GM20431 (cell line): Measurements from ENCODE around the gene PPP3CA.

ENCODE experiments used
- in situ Hi-C: fragments of 300-500 bp; cut with MseI, MboI; formaldehyde crosslinking; loops from one replicate; pipeline ENCODE4 v1.15.0; 2020; ENCODE audit warnings: low sequenced_read_pairs; ENCODE audit not compliant: unreplicated experiment

The PPP3CA gene

GRCh38 chr4:101291198-101291597 lies 56.1 kb downstream of the PPP3CA start:
- in situ Hi-C loops, result no loop called here

- in situ Hi-C loops, result no loop called here
Measured at GRCh38 chr4:101290654-101291053, 56.7 kb downstream of the PPP3CA start.

GRCh38 chr4:101289306-101289705 lies 58.0 kb downstream of the PPP3CA start:
- in situ Hi-C loops, result no loop called here

GRCh38 chr4:101288365-101289145 lies 58.8 kb downstream of the PPP3CA start:
- in situ Hi-C loops, result no loop called here

- in situ Hi-C loops, result no loop called here
Measured at GRCh38 chr4:101287324-101287723, 60.0 kb downstream of the PPP3CA start.

GRCh38 chr4:101286663-101287062 lies 60.7 kb downstream of the PPP3CA start:
- in situ Hi-C loops, result no loop called here

GRCh38 chr4:101285985-101286384 lies 61.3 kb downstream of the PPP3CA start:
- in situ Hi-C loops, result no loop called here

- in situ Hi-C loops, result no loop called here
Measured at GRCh38 chr4:101284546-101284945, 62.8 kb downstream of the PPP3CA start.

GRCh38 chr4:101283434-101283833 lies 63.9 kb downstream of the PPP3CA start:
- in situ Hi-C loops, result no loop called here

- in situ Hi-C loops, result no loop called here
Measured at GRCh38 chr4:101282076-101282844, 65.1 kb downstream of the PPP3CA start.

GRCh38 chr4:101280866-101281600 lies 66.3 kb downstream of the PPP3CA start:
- in situ Hi-C loops, result no loop called here

- in situ Hi-C loops, result no loop called here
Measured at GRCh38 chr4:101279377-101279871, 67.9 kb downstream of the PPP3CA start.

GRCh38 chr4:101277671-101278070 lies 69.7 kb downstream of the PPP3CA start:
- in situ Hi-C loops, result no loop called here

GRCh38 chr4:101276661-101277060 lies 70.7 kb downstream of the PPP3CA start:
- in situ Hi-C loops, result no loop called here

GRCh38 chr4:101274888-101275752 lies 72.2 kb downstream of the PPP3CA start:
- in situ Hi-C loops, result no loop called here

GRCh38 chr4:101271516-101271915 lies 75.8 kb downstream of the PPP3CA start:
- in situ Hi-C loops, result no loop called here

- in situ Hi-C loops, result no loop called here
Measured at GRCh38 chr4:101269682-101270081, 77.6 kb downstream of the PPP3CA start.

- in situ Hi-C loops, result no loop called here
Measured at GRCh38 chr4:101265816-101266172, 81.5 kb downstream of the PPP3CA start.

- in situ Hi-C loops, result no loop called here
Measured at GRCh38 chr4:101264993-101265815, 82.1 kb downstream of the PPP3CA start.
